NCI-H460 (cell line): ENCODE data around the gene ATP2B2. TPM values are rescaled to one million over a fixed set of nuclear protein-coding genes. Genes with fewer than 3 reads are reported as not detected.
"Not testable (repeated sequence)": the region's sequence is repeated elsewhere in the genome, so short reads cannot be mapped to it uniquely, and the experiment has no call there.

Experiments
- DNase-seq: peaks from one replicate; pipeline ENCODE4 v3.0.0-alpha.2; 2016; ENCODE audit warnings: low read depth; ENCODE audit errors: extremely low read depth
- polyA plus RNA-seq: library from polyadenylated mRNA; depleted of rRNA; stranded (reverse); fragments of >200 nt; gene quantifications from 2 replicates; pipeline ENCODE4 v1.2.3, GENCODE V29; 2014; cell fraction: nucleus; rRNA removed
- total RNA-seq: library from RNA; depleted of rRNA; stranded (reverse); fragments of >200 nt; shearing (Covaris generic); gene quantifications from 2 replicates; pipeline ENCODE4 v1.2.3, GENCODE V29; 2014; rRNA removed

ATP2B2 gene
- not detected in 2 replicates for total RNA-seq
- not detected in 2 replicates for polyA plus RNA-seq

- DNase-seq: no peak
These were observed at the start of gene ATP2B2 for GRCh38 chr3:10505050-10505790. Gene ATP2B2 (minus strand): TSS chr3:10505586. CDS start chr3:10449543, 56,043 bp downstream.

GRCh38 chr3:10554746-10555145, 49.4 kb upstream of the ATP2B2 start:
- DNase-seq: no peak

GRCh38 chr3:10554236-10554611, 48.8 kb upstream of the ATP2B2 start:
- no peak for DNase-seq

GRCh38 chr3:10553591-10554235, 48.3 kb upstream of the ATP2B2 start:
- no peak for DNase-seq

GRCh38 chr3:10552631-10552943, 47.2 kb upstream of the ATP2B2 start:
- no peak for DNase-seq

GRCh38 chr3:10551821-10552630, 46.6 kb upstream of the ATP2B2 start:
- peak; percentile 2 for DNase-seq

GRCh38 chr3:10551139-10551538, 45.8 kb upstream of the ATP2B2 start:
- no peak for DNase-seq

DNA sequence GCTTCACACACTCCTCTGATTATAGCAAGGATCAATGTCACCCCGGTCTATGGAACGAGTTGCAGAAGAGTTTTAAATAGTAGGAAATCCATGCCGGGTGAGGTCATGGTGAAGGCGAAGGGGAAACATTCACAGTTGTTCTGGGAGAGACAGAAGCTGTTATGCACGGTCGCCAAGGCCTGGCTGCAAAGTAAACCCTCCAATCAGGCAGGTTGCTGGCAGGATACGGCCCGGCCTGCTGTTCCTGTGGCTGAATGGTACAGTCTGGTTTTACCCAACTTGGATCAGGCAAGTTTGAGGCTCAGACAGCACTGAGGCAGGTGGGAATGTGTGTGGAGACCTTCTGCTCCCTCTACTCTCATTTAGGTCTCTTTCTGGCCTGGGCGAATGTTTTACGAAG, 45.3 kb upstream of the ATP2B2 start:
- DNase-seq: no peak

GRCh38 chr3:10549617-10550230, 44.3 kb upstream of the ATP2B2 start:
- no peak for DNase-seq

DNA sequence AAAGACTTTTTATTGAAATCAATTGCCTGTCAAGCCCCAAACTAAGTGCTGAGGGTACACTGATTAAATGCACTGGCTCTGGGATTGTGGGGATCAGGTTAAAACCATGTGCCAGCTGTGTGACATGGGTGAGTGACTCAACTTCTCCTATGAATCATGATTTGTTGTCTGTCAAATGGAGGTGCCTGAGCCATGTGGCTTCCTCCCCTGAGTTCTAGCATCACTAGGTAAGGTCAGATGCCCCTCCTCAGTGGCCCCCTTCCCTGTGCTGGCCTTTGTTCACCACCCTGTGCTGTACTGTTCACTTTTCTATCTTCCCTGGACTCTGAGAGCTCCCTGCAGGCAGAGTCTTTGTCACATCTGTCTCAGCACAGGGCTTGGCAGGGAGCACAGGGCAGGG, 43.6 kb upstream of the ATP2B2 start:
- no peak for DNase-seq

GRCh38 chr3:10547841-10548783, 42.7 kb upstream of the ATP2B2 start:
- no peak for DNase-seq

- DNase-seq: no peak
These were observed 42.0 kb upstream of the ATP2B2 start for GRCh38 chr3:10547413-10547812.

GRCh38 chr3:10546820-10547263, 41.5 kb upstream of the ATP2B2 start:
- no peak for DNase-seq

- DNase-seq: no peak
These were observed 40.8 kb upstream of the ATP2B2 start for GRCh38 chr3:10546181-10546624.

DNA sequence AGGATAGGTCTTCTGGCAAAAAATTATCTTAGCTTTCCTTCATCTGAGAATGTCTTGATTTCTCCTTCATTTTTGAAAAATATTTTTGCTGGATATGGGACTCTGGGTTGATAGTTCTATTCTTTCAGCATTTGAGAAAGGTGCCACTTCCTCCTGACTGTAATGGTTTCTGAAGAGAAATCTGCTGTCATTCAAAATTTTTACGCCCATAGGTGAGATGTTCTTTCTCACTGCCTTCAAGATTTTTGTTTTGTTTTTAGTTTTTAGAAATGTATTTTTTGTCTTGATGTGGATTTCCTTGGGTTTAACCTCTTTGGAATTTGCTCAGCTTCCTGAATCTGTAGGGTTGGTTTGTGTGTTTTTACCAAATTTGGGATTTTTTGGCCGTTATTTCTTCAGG, 37.1 kb upstream of the ATP2B2 start:
- DNase-seq: no peak

- DNase-seq: not testable (repeated sequence)
These were observed 35.0 kb upstream of the ATP2B2 start for GRCh38 chr3:10540347-10540746.

GRCh38 chr3:10534066-10534465, 28.7 kb upstream of the ATP2B2 start:
- no peak for DNase-seq

DNA sequence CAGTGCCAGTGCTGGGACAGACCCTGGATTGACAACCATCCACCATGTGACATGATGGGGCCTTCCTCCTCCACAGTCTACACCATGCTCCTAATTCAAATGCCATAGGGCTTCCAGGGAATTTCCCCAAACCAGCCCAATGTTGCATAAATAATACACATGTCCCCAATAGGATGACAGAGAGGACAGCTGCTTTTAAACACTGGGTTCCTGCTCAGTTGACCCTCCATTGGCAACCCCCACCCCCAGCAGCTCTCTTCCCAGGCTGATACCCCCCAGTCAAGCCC, 28.3 kb upstream of the ATP2B2 start:
- no peak for DNase-seq

DNA sequence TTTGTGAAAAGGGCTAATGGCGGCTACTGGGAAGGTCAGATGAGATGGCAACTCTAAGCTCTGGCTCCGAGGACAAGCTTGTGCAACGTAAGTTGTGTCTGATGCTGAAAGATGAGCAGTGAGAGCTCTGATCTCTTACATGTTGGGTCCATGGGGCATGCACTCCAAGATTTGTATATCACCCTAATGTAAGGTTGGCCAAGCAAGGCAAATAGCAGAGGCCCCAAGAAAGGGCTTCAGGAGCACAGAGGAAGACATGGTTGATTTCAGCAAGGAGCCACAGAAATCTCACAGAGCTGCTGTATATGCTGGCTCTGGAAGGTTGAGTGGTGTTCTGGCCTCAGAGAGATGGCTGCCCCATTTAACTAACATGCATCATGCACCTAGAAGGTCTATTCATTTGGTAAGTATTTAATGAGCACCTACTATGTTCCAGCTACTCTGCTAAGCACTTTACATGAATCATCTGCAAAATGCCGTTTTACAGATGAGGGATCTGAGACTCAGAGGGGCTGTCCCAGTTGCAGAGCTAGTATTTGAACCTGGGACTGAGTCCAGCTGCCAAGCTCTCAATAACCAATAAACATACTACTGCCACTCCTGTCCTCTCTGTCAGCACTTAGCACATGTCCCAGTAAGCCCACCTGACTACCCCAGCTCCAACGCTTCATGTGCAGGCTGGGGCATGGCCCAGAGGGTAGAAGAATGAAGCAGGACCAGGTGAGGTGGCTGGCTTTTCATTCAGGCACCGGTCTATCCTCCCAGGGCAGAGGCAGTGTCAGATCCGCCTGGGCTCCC, 27.8 kb upstream of the ATP2B2 start:
- DNase-seq: no peak
